Measurements from ENCODE around the gene SAFB.

Gene SAFB

GRCh38 chr19:5669212-5669611 lies 46.3 kb downstream of the SAFB start:
- no peak for DNase-seq

DNA sequence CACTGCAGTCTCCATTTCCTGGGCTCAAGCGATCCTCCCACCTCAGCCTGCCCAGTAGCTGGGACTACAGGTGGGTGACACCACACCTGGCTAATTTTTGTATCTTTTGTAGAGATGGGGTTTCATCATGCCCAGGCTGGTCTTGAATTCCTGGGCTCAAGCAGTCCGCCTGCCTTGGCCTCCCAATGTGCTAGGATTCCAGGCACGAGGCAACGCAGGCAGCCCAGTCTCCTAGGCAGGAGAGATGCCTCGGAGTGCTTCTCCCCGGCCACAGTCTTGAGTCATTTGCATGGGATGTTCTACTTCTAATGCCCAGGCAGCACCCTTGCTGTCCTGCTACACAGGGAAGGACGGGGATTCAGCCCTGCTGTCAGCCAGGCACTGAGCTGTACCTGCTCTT lies 48.7 kb downstream of the SAFB start:
- DNase-seq = no peak

DNA sequence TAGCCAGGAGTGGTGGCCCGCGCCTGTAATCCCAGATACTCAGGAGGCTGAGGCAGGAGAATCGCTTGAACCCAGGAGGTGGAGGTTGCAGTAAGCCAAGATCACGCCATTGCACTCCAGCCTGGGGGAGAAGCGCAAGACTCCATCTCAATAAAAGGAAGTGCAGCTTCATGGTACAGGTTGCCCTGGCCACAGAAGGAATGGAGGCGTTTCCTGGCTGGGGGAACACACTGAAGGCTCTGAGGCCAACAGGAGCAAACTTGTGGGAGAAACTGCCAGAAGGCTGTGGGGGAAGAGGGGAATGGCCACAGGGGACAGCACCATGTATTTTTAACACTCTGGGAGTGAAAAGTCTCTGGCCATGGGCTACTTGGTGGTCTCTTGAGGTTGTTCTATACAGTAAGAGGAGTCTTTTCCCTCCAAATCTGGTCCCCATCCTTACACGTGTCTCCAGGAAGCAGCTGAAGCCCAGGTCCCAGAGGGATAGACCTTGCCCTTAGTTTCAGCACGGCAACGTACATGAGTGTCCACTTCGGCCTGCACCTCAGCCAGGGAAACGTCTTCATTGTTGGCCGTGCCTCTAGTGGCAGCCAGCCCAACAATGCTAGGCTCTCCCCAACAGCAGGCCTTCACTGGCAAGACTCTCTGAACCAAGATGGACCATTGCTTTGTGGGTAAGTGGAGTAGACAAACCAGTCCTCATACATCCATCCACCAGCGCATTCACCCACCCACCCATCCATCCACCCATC lies 50.0 kb downstream of the SAFB start:
- DNase-seq = no peak

DNA sequence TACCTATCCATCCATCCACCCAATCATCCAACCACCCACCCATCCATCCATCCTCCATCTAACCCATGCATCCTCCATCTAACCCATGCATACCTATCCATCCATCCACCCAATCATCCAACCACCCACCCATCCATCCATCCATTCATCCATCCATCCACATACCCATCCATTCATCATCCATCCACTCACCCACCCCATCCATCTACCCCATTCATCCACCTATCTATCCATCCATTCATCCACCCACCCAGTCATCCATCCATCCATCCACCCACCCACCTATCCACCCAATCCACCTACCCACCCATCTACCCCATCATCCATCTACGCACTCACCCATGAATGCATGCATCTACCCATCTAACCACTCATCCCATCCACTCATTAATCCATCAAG lies 50.9 kb downstream of the SAFB start:
- no peak for DNase-seq

DNA sequence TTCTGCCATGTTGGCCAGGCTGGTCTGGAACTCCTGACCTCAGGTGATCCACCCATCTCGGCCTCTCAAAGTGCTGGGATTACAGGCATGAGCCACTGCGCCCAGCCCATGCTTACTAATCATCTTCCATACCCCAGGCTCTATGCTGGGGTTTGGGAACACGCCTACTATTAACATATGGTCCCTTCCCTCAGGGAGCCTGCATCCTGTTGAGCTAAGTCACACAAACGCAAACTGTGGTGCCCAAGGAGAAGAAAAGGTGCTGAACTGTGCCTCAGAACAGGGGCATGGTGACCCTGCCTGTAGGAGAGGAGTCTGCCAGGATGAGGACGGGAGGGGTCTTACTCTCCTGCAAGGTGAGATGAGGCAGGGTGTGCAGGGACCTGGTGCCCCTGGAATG lies 51.8 kb downstream of the SAFB start:
- no peak for DNase-seq

- DNase-seq = no peak
Measured at GRCh38 chr19:5676105-5676771, 53.4 kb downstream of the SAFB start.

GRCh38 chr19:5676772-5677105 lies 53.9 kb downstream of the SAFB start:
- DNase-seq = no peak

DNA sequence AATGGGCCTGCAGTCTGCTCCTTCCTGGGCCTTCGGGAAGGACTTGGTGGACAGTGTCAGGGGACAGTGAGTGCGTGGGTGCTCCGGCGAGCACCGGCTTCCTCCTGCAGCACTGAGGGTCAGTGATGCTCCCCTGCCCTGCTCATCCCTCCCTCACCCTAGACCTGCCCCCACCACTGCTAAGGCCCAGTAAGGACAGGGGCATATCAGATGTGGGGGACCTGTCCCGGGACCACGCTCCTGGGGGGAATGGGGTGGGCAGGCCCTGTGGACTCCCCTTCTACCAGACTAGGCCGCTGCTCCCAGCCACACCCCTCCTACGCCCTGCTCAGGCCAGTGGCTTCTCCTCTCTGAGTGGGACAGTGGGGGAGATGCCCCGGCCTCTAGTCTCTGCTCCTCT lies 54.3 kb downstream of the SAFB start:
- DNase-seq = no peak

- no peak for DNase-seq
Measured at GRCh38 chr19:5677580-5677979, 54.7 kb downstream of the SAFB start.

- no peak for DNase-seq
Measured at GRCh38 chr19:5678071-5678718, 55.3 kb downstream of the SAFB start.

DNA sequence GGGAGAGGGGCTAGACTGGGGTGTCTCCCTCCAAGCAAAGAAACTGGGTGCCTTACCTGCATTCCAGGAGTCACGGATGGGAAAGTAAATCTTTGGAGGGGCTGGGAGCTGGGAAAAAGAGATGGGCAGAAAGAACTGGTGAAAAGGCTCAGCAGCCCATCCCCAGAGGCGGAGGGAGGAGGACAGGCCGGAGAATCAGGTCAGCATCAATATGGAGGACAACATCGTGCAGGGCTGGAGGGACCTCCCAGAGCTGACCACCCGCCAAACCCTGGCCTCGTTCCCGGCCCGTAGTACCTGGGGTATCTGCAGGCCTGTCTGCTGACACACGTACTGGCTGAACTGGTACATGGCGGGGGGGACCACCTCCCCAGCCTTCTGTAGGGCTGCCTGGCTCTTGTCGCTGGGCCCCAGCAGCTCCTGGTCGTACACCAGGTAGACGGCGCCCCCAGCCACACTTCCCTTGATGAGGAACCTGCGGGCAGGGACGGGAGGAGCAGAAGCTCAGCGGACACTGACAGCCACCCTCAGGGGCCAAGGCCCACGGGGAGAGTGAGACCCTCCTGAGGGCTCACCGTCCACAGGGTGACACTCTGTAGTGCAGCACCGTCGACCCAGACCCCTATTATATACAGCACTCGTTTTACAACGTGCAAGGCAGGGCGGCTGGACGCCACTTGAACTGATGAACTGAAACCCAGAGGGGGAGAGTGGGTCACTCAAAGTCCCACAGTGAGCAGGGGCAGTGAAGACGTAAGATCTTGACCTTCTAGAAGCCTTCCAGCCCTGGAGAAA lies 56.6 kb downstream of the SAFB start:
- no peak for DNase-seq

DNA sequence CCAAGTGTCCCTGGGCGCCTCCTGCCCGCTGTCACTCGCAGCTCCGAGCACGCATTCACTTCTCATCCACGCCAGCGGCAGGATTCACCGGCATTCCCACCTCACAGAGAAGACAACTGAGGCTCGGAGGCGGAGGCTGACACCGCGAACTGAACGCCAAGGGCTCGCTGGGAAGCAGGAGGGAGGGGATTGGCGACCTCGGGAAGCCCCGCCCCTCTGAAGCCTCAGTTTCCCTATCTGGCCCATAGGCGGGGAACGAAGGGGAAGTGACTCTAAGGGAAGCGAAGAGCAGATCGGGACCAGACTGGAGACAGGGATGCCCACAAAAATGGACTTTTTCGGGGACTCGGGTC lies 57.2 kb downstream of the SAFB start:
- DNase-seq = peak; percentile 28

GRCh38 chr19:5680437-5681368 lies 57.8 kb downstream of the SAFB start, which contains the start of the genes HSD11B1L and MICOS13:
Gene HSD11B1L (plus strand): TSS chr19:5681027. CDS start chr19:5684833, 3,806 bp downstream.
Gene MICOS13 (minus strand): TSS chr19:5680516. CDS start chr19:5680486, 30 bp downstream.
- DNase-seq = peak; percentile 99

GRCh38 chr19:5681391-5682106 lies 58.7 kb downstream of the SAFB start:
- no peak for DNase-seq

- DNase-seq = no peak
Measured at GRCh38 chr19:5682107-5682482, 59.2 kb downstream of the SAFB start.

GRCh38 chr19:5683177-5683886 lies 60.4 kb downstream of the SAFB start:
- DNase-seq = no peak

DNA sequence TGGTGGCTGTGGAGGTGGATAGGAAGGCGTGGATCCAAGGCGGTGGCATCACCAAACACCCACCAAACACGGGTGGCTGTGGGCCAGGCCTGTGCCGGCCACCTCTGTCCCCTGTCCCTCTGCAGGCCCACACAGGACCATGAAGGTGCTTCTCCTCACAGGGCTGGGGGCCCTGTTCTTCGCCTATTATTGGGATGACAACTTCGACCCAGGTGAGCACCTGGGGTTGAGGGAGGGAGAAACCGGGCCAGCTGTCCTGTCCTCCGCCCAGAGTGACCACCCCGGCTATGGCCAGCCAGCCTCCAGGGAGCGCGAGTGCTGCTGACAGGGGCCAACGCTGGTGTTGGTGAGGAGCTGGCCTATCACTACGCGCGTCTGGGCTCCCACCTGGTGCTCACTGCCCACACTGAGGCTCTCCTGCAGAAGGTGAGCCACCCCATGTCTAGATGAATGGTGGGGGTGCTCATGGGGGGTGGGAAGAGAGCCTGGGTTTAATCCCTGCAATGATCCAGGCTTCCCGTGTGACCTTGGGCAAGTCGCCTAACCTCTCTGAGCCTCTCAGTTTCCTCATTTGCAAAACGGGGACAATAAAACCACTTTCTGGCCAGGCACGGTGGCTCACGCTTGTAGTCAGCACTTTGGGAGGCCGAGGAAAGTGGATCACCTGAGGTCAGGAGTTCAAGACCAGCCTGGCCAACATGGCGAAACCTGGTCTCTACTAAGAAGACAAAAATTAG lies 62.0 kb downstream of the SAFB start:
- no peak for DNase-seq

DNA sequence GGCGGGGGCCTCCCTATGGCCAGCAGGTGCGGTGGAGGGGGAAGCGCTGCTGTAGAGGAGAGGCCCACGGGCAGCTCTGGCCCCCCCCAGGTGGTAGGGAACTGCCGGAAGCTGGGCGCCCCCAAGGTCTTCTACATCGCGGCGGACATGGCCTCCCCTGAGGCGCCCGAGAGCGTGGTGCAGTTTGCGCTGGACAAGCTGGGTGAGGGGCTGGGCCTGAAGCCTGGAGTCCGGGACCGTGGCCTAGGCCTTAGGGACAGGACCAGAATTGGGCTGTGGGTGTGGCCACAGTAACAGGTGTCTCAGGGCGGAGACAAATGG lies 63.4 kb downstream of the SAFB start:
- no peak for DNase-seq

DNA sequence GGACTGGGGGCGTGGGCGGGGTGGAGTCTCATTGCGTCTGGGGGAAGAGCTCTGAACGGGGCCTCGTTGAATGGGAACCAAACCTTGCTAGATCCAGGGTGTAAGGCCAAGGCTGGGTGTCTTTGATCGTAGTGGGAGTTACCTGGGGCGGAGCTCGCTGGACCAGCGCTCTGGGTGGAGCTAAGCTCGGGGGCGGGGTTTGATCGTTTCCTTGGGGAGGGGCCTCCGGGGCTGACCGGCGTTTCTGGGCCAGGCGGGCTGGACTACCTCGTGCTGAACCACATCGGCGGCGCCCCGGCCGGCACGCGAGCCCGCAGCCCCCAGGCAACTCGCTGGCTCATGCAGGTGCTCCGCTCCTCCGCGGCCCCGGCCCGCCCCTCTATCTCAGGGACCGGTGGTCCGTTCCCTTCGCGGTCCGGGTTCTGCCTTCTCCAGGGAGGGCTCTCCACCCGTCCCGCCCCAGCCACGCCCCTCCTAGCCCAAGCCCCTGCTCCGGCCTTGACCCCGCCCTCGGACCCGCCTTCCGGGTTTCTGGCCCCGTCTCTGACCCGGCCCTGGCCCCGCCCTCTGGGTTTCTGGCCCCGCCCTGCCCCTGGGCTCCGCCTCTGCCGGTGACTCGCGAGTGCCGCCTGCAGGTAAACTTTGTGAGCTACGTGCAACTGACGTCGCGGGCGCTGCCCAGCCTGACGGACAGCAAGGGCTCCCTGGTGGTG lies 63.9 kb downstream of the SAFB start:
- DNase-seq = peak; percentile 90

Measured in fibroblast of skin of right biceps (primary cell).